HG03025 (cell line): Measurements from ENCODE around the gene KCNQ1.

Experiments used
- ATAC-seq: cut with Tn5 transposase; IDR thresholded peaks from one replicate; pipeline ENCODE4 v1.9.1; 2021; ENCODE audit warnings: mild to moderate bottlenecking, moderate library complexity; ENCODE audit not compliant: unreplicated experiment, low FRiP score

Gene KCNQ1

DNA sequence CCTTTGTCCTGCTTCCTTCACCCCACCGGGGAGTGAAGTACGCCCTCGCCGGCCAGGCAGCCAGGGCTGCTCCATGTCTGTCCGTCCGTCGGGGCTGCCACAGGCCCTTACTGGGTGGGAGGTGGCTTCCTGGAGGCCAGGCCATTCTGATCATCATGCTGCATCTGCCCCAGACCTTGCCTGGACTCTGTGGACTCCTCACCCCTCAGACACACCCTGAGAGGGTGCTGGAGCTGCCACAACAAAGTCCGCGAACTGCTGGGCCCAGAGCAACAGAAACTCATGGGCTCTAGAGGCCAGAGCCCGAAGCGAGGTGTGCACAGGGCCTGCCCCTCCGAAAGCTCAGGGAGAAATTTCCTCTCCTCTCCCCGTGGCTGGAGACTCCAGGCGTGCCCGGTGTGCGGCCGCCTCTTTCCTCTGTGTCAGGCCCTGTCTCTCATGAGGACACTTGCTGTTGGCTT lies 130.8 kb downstream of the KCNQ1 start:
- no peak for ATAC-seq

DNA sequence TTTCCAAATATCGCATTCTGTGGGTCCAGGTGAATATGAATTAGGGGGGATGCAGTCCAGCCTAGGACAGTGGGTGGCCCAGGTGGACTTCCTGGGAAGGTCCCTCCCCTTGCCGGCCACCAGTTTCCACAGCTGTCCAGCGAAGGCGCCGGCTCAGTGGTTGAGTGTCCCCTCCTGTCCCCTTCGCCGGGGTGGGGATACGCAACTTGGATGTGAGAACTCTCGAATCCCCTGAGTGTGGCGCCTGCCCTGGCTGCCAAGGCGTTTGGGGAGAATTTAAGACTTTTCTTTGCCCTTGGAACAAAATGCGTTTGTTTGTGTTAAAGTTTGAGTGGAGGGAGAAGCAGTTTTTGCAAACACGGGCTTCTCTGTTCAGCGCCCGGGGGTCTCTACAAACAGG lies 131.3 kb downstream of the KCNQ1 start:
- no peak for ATAC-seq

DNA sequence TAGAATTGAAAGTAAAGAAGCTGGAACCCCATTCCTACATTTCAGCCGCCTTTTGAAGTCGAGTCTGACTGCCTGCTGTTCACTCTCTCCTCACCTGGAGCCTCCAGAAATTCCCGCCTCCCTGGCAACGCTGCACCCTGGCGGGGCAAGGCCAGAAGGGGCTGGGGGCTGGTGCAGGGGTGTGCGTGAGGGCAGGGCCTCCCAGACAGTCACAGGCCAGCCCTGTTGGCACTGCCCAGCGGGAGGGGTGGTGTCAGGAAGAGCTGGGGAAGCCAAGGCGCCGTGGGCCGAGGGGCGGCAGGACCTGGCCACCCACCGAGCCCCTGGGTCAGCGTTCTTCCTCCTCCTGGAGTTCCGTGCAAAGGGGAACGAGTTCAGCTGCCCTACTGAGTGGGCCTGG lies 131.7 kb downstream of the KCNQ1 start:
- no peak for ATAC-seq

- ATAC-seq: no peak
Measured at GRCh38 chr11:2577031-2577990, 132.5 kb downstream of the KCNQ1 start.

GRCh38 chr11:2577991-2578928 lies 133.5 kb downstream of the KCNQ1 start:
- ATAC-seq: no peak

- no peak for ATAC-seq
Measured at GRCh38 chr11:2578929-2579270, 134.1 kb downstream of the KCNQ1 start.

GRCh38 chr11:2579315-2580060 lies 134.7 kb downstream of the KCNQ1 start:
- ATAC-seq: no peak

- ATAC-seq: no peak
Measured at GRCh38 chr11:2580061-2580421, 135.2 kb downstream of the KCNQ1 start.

DNA sequence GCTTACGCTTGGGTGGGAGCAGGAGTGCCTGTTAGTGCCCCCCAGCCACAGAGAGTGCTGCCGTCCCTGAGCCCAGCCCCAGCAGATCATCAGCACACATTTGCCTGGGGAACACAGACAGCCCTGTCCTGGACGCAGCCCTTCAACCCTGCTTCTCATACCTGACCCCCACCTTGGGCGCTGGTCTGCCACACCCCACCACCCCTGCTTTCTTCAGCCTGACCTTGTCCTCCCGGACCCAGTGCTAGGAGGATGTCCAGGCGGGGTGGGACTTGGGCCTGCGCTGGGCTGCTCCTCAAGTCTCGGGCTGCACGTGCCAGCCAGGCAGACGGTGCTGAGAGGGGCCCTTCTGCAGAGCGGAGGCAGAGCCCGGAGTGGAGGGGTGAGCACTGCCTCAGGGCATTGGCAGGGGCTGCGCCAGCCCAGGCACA lies 135.8 kb downstream of the KCNQ1 start:
- no peak for ATAC-seq

- no peak for ATAC-seq
Measured at GRCh38 chr11:2581151-2581930, 136.5 kb downstream of the KCNQ1 start.

GRCh38 chr11:2581931-2582350 lies 137.1 kb downstream of the KCNQ1 start:
- no peak for ATAC-seq

DNA sequence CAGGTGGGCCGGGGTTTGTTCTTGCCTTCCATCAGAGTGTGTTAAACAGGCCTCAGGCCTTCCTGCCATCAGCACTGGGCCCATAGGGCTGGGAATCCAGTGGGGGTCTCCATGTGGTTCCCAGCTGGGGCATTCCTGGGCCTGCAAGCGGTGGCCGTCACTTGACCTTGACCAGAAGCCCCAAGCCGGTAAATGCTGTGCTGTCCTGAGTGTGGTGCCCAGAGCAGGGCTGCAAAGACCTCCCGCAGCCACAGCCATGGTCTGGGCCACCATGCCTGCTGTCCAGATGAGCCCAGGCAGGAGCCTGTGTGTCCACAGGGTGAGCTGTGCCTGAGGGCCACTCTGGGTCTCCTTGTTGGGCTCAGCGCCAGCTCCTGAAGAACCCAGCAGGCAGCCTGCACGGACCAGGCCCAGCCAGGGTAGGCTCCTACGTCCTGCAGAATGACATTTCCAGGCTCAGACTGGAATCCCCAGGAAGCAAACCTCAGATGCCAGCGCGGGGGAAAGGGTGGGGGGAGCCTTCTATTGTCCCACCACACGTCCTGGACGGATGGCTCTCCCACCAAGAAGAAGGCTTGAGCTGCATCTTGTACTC lies 137.6 kb downstream of the KCNQ1 start:
- no peak for ATAC-seq

GRCh38 chr11:2582946-2583604 lies 138.3 kb downstream of the KCNQ1 start:
- ATAC-seq: no peak

- ATAC-seq: no peak
Measured at GRCh38 chr11:2583605-2583958, 138.8 kb downstream of the KCNQ1 start.

GRCh38 chr11:2584434-2584811 lies 139.6 kb downstream of the KCNQ1 start:
- ATAC-seq: no peak

DNA sequence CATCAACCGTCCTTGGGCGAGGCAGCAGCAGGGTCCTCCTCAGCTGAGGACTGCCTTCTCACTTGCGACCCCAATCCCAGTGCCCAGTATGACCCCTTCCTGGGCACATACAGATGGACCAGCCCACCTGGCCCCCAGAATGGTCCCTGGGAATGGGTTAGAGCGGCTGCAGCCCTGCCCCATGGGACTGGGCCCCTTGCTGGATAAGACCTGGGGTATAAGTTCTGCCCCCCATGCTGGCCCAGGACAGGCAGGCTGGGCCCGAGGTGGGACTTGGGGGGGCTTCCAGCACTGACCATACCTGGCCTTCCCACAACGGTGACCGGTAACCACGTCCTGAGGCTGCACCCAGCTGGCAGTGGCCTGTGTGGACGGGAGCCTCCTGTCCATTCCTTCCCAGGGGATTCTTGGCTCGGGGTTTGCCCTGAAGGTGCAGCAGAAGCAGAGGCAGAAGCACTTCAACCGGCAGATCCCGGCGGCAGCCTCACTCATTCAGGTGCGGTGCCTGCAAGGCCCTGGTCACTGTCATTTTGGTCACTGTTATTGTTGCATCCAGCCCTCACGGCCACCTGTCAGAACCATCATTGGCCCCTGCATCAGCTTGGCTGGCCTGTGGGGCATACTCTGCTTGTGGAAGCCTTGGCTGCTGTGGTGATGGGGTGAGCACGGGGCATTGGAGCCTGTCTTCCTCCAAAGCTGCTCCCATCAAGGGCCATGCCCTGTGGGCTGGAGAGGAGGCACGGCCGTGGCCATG lies 140.2 kb downstream of the KCNQ1 start:
- ATAC-seq: no peak

- no peak for ATAC-seq
Measured at GRCh38 chr11:2585566-2586086, 140.8 kb downstream of the KCNQ1 start.
